ENCODE data around the gene LRRC56. TPM values are rescaled to one million over a fixed set of nuclear protein-coding genes. Genes with fewer than 3 reads are reported as not detected.

Gene LRRC56
- total and polyA plus RNA-seq, 2 of the 13 experiments (the other 11 are each of a cell fraction or from before 2014, with no cell fraction given) = 0.11 to 0.29 TPM

- no peak for TF ChIP-seq SMC3 (IDR thresholded peaks at IDR 0.05; ENCODE audit: low read length)
- TF ChIP-seq ZNF556 (CRISPR knock-in tag; IDR thresholded peaks at IDR 0.05; ENCODE audit: borderline replicate concordance) = no peak
- no peak for TF ChIP-seq SOX6 (IDR thresholded peaks at IDR 0.05)
- no peak for TF ChIP-seq SOX6 (CRISPR knock-in tag; IDR thresholded peaks at IDR 0.05)
- no peak for TF ChIP-seq CENPT (CRISPR knock-in tag; IDR thresholded peaks at IDR 0.05; ENCODE audit: low read depth)
- no peak for TF ChIP-seq NFIB (CRISPR knock-in tag; IDR thresholded peaks at IDR 0.05; ENCODE audit: borderline replicate concordance)
- TF ChIP-seq ZNF841 (CRISPR knock-in tag; IDR thresholded peaks at IDR 0.05; ENCODE audit: borderline replicate concordance) = no peak
- TF ChIP-seq ZNF33B (CRISPR knock-in tag; IDR thresholded peaks at IDR 0.05) = no peak
- no peak for TF ChIP-seq CEBPB (IDR thresholded peaks at IDR 0.05; ENCODE audit: borderline replicate concordance, low read depth, low read length)
- TF ChIP-seq GRHL1 (CRISPR knock-in tag; conservative IDR thresholded peaks at IDR 0.05) = no peak
- TF ChIP-seq ZFP62 (CRISPR knock-in tag; IDR thresholded peaks at IDR 0.05) = no peak
- no peak for TF ChIP-seq TP53 (CRISPR knock-in tag; conservative IDR thresholded peaks at IDR 0.05)
- no peak for TF ChIP-seq ZNF318 (CRISPR knock-in tag; IDR thresholded peaks at IDR 0.05)
- TF ChIP-seq SRSF9 (IDR thresholded peaks at IDR 0.05; ENCODE audit: borderline replicate concordance, insufficient read depth, low read depth, low read length, poor library complexity, severe bottlenecking) = no peak
- no peak for TF ChIP-seq AHR (CRISPR knock-in tag; IDR thresholded peaks at IDR 0.05)
- TF ChIP-seq SALL2 (CRISPR knock-in tag; IDR thresholded peaks at IDR 0.05) = no peak
- no peak for TF ChIP-seq ZNF644 (CRISPR knock-in tag; IDR thresholded peaks at IDR 0.05; ENCODE audit: low read depth)
- TF ChIP-seq ZNF282 (IDR thresholded peaks at IDR 0.05; ENCODE audit: partially characterized antibody) = no peak
- peak; percentile 48; the same call in 1 of the 2 replicates for TF ChIP-seq DR1 (CRISPR knock-in tag; IDR thresholded peaks at IDR 0.05)
- TF ChIP-seq ZNF567 (CRISPR knock-in tag; IDR thresholded peaks at IDR 0.05; ENCODE audit: borderline replicate concordance) = no peak
- TF ChIP-seq MED8 (CRISPR knock-in tag; IDR thresholded peaks at IDR 0.05; ENCODE audit: insufficient replicate concordance) = no peak
- peak; percentile 69; the same call in 1 of the 2 replicates for TF ChIP-seq KLF11 (CRISPR knock-in tag; IDR thresholded peaks at IDR 0.05)
Measured at GRCh38 chr11:575996-576768, 38.9 kb downstream of the LRRC56 start, which contains the start of gene PHRF1 (continued).
